Gastroesophageal sphincter (tissue), 3 donors: Measurements from ENCODE around the gene ASPM.

Experiments
- CTCF ChIP-seq, 4 experiments: fragments of 200-600 bp in 2 of 4; fragments of 450-650 bp in 2 of 4; sonication (generic) in 1 of 4; IDR thresholded peaks; one replicate each; pipeline ENCODE4 v1.5.1; 2017 to 2019; ENCODE audit warnings: antibody characterized with exemption in 4 of 4, mild to moderate bottlenecking in 2 of 4, moderate library complexity in 2 of 4
- EP300 ChIP-seq: sonication (generic); formaldehyde crosslinking; IDR thresholded peaks from one replicate; pipeline ENCODE4 v1.6.1; 2017; ENCODE audit warnings: antibody characterized with exemption, mild to moderate bottlenecking
- POLR2A ChIP-seq, 2 donors: fragments of 450-650 bp; IDR thresholded peaks; one replicate each; pipeline ENCODE4 v1.6.1; 2017; ENCODE audit warnings: antibody characterized with exemption in 2 of 2, mild to moderate bottlenecking in 2 of 2, moderate library complexity in 1 of 2
- POLR2AphosphoS5 ChIP-seq: sonication (generic); formaldehyde crosslinking; IDR thresholded peaks from one replicate; pipeline ENCODE4 v1.6.1; 2017; ENCODE audit warnings: antibody characterized with exemption

GRCh38 chr1:197149340-197149739 lies 2.9 kb upstream of the ASPM start:
- TF ChIP-seq CTCF (IDR thresholded peaks at IDR 0.05) (no peak), POLR2AphosphoS5 (no peak), POLR2A (IDR thresholded peaks at IDR 0.05) (no peak), EP300 (no peak)
